ENCODE data around the gene AP3B1.
A peak's percentile ranks its signal among the peaks of the same experiment; 100 is the strongest.

The AP3B1 gene

DNA sequence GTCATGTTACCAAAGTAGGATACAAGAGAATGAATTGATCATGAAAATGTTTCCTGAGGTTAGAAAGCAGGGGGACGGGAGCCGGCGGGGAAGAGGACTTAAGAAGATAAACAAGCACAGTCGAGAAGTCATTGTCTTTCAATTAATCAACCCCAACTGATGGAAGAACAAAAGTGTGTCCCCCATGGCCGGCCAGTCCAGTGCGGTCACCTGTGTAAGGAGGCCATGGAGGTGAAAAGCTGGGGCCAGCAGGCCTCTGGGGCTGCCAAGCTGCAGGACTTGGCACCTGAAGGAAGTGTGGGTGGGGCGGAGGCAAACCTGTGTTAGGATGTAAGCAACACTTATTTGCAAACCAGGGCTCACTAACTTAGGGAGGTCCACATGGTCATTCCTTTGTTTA is 295.1 kb downstream of the AP3B1 start:
- no peak for DNase-seq

DNA sequence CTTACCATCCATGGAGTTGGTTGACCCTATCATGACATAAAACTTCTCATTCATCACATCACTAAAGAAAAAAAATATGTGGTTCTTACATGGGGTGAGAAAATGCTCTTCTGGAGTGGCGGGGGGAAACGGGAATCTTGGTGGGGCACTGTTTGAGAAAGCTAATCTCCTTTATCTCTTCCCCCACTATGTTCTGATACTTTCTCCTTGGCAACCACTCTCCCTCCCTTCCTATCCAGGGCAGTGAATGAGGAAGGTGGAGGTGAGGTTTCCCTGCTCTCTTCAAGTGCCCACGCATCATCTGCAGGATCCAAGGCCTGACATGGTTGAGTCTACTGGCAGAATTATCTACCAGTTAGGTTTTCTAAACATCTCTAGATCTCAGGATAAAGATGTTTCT is 297.6 kb downstream of the AP3B1 start:
- DNase-seq, result no peak

DNA sequence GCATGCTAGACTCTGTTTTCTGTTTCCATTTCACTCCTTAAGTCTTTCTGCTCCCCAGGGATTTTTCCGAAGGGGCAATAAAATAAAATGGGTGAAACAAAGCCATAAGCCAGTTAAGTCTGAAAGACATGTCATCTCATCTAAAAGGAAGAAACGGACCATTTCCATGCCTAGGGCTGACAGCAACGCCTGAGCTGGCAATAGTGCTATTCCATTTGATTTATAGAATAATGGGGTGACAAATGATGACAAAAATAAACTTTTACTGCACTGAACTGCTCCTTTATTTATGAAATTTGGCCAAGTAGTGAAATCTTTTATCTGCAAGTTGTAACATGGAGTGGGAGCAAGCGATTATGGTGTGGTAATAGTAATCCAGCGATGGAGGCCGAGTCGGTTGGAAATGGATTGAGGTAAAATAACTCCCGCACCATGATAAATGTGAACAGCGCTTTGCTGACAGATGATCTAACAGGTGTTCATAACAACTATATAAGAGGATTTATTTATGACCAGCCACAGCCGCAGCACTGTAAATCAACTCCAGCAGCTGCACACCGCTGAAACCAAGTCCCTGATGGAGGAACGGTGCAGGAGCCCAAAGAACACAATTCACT is 298.6 kb downstream of the AP3B1 start:
- no peak for DNase-seq

DNA sequence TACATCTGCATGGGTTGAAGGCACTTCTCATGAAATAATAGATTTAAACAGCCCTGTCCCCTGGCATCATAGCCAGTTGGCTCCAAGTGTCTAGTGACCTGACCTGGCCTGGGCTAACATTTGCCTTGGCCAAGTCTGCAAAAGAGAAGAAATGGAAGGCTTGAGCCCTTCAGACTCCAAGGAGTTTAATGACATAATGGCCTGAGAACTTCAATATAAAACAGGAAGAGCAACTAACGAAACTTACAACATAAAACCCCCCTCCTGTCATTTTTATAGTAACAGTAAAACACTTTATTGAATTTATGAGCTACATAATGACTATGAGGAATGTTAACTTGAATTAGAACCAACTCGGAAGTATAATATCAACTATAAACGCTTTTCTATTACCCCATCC is 299.6 kb downstream of the AP3B1 start:
- no peak for DNase-seq

DNA sequence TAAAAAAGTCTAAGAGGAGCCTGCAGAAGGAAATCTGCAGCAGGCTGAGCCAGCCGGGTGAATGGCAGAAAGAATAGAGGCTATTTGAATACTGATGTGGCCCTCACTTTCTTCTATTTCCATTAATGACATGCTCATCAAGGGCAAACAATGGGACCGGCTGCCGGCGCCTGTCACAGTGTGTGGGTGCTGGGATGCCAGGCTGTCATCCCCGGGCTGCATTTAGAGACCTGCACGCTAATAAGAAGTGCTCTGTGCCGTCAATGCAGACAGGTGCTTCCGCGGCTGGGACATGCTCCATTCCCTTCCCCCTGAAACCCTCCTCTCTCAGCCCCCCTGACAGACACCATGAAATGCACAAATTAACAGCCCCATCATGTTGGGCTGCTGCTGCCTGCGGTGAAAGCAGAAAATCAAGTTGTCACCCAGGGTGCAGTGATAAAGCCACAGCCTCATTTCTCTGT is 300.6 kb downstream of the AP3B1 start:
- no peak for DNase-seq

DNA sequence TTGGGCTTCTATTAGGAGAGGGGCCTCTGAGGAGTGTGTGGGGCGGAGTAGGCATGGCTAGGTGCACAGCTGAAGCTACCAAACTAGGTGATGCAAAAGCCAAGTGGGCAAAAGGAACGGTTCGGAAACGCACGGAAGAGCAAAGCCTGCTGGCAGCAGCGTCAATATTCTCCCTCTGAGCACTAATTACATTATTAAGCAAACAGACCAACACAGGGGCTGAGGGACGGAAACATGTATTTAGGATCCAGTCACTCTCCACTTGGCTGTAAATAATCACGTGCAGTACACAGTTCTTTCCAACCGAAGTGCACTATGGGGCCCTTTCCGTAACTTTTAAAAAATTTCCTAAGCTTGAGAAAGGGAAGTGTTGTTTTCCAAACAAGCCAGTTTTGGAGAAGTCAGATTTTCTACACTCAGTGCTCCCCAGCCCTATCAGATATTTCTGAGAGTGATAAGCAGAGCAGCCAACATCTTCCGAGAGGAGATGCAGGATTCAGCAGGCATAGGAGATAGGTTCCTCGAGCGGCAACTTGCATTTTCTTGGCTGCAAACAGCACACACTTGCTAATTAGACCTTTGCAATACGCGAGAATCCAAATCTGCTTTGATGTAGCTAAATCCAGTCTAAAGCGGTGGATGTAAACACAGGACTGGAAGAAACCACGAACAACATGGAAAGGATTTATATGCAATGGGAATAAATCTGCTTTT is 301.2 kb downstream of the AP3B1 start:
- no peak for DNase-seq

DNA sequence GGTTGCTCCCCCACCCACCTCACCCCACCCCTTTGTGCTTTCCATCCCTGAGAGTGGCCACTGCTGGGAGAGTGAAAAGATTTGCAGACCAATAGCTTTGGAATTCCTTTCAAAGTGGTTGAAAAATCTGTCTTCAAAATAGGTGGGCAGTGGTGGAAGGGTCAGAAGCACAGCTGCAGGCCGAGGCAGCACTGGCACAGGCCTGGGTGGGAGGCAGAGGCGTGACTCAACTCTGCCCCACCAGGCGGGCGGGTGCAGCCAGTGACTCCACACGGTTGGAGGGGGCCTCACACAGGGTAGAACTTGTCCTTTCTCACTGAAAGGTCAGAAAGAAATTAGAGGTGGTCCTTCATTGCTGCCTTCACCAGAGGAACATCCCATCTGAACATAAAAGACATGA is 303.4 kb downstream of the AP3B1 start:
- no peak for DNase-seq

DNA sequence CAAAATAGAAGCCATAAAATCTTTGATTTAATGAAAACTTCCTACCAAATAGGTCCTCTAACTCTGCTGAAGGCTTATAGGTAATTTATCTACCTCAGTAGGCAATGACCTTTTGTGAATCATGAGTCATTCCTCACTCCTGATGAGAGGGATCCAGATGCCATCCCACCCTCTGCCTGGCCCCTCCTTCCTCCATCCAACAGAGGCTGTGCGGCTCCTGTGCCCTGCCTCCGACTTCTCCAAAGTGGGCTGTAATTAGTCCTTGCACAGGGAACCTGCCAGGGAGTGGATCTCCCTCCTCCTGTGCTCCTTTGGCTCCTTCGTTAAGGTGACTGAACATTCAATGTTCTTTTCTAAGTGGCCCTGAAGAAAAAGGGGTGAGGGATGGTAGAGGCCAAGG is 304.5 kb downstream of the AP3B1 start:
- DNase-seq, result no peak

DNA sequence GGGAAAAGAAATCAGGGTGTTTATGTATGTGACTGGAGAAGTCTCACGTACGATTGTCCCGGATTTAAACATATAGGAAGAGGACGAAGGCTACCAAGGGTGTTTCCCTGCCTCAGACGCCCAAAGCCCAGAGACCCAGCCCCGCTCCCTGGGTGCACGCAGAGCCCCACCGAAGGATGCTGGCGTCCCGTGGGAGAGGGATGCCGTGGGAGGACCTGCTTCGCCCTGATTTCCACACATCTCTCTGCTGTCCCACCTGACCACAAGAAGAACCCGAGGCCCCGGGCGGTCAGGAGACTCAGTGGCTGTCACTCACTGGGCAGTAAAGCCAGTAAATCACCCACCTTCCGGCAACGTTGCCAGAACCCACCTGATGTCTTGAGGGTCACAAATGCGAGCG is 306.5 kb downstream of the AP3B1 start:
- DNase-seq, result no peak

DNA sequence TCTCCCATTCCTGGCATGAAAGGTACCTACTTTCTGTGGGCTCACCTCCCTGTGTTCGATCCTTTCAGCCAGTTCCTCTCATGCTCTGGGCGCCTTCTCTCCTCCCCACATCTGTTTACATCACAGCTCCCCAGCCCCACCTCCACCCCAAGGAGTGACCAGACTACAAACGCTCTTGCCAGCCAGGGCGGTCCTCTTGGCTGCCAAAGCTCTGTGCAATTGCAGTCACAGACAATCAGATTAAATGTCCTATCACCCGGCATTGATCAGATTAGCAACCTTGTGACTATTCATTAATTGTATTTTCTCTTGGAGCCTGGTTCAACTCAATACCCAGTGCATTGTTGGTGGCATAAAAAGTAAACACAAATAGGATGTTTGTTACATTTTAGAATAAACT is 307.2 kb downstream of the AP3B1 start:
- no peak for DNase-seq

DNA sequence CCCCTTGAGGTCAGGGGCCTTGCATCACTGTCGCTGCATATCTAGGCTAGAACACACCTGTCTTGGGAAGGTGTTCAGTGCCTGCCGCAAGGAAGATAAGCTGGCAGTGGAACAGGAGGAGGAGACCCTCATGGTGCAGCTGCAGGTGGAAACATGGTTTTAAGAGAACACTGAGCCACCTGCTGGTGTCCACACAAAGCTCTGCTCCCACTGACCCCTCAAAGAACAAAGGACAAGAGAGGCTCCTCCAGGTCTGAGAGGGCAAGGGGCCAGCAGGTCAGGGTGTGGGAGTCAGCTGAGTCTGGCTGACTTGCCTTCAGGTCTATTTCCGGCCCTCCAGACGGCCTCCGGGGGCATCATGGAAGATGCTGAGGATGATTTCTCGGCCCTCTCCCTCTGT is 308.2 kb downstream of the AP3B1 start:
- DNase-seq, result no peak

DNA sequence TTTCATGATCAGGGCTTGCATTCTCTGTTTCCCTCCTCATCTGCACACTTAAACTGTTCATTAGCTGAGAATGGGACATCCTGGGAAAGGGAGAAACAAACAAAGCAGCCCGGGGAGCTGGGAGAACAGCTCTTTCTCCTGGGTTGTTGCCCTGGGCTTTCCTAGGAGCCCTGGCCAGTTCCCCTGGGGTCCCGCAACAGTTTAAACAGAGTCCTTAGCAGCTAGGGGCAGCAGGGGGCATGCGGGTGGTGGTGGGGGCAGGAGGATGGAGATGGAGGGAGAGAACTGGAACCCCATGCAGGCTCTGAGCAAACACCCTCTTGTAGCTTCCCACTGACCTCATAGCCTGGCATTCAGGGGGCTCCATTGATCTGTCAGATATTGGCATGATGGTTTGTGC is 309.3 kb downstream of the AP3B1 start:
- DNase-seq, result no peak

DNA sequence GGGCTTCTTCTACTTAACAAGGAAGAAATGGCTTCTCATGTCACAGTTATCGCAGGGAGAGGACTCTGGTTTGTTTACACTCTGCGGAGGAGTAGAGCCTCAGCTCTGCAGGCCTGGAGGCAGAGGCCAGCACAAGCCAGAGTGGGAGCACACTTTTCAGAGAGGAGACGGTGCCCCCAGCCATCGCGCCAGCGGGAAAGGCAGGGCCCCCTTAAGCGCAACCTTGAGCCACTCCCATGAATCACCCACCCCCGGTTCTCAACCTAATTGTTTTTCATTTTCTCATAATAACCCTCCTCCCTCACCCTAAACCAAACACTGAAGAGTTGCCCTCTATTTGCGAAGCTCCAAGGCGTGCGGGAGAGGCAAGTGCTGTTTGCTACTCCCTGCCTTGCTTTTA is 309.9 kb downstream of the AP3B1 start:
- no peak for DNase-seq

DNA sequence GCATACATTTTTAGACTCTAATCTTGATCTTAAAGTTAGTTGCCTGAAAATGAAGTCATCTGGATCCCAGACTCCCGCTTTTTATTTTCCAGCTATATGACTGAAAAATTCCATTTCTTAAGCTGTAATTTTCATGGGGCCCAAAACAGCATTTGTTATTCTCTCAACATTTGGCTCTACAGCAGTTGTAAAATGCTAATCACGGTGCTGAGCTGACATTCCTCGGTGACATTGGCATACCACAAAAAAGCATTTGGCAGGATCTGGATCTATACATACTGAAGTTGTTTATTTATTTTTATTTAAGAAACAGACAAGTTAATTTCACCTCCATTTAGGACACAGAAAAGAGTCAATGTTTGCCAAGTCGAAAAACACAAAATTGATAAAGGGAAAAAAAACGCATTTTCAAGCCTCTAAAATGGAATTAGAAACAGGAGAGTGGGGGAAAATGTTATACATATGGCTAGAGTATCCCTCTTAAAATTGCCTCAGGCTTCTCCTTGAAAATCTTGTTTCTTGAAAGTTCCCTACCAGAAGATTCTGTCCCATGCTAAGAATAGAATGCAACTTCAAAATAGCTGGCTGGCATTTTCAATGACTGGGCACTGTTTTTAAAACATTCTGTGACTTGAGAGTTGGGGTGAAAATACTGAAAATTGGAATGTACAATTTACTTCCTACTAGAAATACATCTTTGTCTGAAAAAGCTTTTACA is 310.9 kb downstream of the AP3B1 start:
- no peak for DNase-seq

DNA sequence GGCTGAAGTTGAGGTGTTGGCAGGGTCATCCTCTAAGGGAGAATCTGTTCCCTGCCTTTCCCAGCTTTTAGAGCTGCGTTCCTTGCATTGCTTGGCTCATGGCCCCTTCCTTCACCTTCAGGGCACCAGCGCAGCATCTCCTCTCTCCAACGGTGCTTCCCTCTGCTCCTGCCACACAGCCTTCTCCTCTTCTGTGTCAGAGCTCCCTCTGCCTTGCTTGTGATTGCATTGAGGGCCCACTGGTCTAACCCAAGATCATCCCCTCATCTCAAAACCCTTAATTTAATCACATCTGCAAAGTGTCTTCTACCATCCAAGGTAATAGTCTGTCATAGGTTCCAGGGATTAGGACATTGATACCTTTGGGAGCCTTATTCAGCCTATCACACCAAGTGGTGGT is 312.7 kb downstream of the AP3B1 start:
- no peak for DNase-seq

DNA sequence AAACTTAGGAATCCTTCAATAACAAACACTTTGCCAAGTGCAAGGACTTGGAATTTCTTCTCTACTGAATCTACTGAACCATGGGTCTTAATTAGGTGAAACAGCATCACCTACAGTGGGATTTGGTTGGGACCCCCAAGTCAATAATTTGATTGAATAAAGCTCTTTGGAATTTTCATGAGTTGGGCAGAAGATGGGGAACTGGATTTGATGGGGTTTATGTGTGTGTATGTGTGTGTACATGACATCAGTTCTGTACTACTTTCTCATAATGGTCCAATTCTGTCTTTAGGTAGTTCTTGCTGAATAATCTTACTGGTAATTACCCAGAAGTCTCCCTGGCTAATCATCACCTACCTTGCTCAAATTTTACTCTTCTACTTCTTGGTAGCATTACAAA is 319.9 kb downstream of the AP3B1 start:
- DNase-seq, result no peak

DNA sequence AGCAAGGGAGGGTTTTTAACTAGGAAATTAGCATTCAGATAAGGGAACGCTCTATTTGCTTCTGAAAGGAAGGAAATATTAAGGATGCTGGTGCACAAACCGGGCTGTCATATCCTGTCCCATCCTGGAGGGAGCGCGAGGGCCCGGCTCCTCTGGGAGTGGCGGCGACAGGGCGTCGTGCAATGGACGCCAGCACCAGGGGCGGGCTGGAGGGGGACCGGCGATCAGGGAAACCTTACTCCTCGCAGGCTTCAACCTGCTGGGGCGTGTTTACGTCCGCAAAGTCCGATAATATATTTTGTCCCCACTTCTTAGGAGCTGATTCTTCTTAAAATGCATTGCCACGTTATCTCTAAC is 321.3 kb downstream of the AP3B1 start:
- DNase-seq, result no peak

DNA sequence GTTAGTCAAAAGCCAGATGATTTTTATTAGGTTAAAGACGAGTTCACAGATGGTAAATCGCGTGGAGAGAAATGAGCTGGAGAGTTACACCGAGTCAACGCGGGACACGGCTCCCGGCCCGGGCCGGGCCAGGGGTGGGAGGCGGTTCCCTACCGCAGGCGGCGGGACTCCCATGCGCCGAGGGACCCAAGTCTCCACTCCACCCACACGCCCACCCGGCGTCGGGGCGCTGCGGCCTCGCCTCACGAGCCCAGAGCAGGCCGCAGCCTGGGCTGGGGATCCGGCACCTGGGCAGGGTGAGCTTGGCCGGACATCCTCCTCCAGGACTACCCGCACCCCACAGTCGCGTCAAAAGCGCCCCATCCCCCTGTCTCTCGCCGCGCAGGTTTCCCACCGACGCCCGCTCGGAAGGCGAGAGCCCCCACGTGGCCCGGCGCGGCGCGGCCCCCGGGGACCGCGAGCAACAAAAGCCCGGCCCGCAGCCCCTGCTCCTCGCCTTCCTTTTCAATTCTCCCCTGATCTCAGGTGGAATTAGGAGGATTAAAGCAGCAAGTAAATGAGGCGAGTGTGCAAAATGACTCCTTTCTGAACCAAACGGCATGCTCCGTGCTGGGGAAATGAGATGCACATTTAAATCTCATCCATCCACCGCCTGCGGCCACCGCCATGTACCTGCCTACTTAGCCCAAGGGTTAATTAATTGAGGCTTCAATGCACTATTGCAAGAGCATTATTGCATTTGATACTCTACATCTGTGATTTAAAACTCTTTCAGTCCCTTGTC is 321.8 kb downstream of the AP3B1 start:
- DNase-seq, result no peak

DNA sequence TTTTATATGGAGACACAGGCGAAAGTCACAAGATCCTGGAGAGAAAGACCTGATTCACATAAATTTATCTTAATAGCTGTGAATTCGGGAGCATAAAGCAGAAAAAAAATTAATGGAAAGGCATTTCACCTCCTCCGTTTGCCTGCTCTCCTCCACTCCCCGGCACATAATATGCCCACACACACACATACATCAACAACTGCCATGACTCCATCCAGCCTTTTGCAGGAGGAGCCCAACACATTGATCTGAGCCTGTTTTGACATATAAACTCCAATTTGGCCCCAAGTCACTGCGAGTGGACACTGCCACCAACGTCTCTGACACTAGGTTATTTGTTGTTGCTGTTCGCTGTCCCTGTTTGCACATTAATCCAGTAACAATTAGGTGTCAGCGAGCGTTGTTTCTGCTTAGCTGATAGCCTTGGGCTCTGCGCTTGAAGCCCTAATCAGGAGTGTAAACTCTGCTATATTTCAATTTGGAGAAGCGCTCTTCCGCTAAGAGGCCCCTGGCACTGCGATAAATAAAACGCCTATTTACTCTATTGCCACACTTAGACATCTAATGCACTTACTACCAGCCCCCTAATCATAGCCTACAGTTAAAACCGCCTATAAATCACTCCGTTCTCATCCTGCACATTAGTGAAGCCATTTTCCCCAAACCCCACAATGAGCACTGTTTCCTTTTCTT is 322.6 kb downstream of the AP3B1 start:
- DNase-seq, result no peak

DNA sequence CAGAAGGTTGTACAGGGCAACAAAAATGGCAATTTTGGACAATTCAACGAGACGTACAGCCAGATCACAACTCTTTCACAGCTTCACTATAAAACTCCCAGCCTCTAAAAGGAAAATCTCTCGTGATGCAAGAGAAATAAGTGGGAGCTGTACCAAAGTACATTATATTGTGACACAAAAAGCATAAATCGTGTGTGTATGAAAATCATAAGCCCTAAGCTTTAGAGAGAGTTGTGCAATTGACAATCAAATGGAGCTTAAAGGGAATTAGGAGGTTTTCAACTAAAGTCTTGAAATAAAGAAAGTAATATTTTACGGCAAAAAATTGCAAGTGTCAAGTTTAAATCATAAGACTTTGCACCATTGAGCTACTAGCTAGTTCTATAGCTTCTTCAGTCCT is 323.6 kb downstream of the AP3B1 start:
- DNase-seq, result no peak

DNA sequence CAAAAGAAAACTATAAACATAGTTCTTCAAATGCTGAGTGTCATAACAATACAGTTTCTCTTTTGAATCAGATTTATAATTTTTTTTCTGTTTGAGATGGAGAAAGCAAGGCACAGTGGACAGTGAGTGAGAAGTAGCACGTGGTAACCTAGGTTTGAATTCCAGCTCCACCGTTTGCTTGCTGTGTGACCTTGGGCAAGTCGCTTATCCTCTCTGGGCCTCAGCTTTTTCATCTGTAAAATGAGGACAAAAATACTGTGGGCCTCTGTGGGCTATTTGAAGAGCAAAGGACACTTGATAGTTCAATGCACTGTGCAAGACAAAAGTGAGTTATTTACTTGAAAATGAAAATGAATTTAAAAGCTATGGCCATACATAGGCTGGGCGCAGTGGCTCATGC is 330.7 kb downstream of the AP3B1 start:
- no peak for DNase-seq

DNA sequence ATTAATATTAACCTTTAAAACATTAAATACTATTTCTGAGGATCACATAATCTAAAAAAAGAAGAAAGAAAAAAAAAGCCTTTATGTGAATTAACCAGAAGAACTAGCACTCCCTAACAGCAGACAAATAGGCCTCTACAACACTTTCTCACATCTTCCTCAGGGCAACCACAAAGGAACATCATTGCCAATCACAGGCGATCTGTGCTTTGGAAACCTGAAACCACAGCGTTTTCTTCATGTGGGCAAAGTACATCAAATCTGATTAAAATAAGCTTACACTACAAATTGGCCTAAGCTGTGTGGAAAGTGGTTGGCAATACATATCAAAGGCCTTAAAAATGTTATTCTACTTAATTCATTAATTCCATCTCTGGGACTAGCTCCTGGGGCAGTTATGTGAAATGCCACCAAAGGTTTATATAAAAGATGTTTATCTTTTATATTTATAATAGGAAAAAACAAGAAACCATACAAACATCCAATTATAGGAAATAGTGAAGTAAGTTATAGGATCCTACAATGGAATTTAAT is 333.6 kb downstream of the AP3B1 start:
- DNase-seq, result no peak

DNA sequence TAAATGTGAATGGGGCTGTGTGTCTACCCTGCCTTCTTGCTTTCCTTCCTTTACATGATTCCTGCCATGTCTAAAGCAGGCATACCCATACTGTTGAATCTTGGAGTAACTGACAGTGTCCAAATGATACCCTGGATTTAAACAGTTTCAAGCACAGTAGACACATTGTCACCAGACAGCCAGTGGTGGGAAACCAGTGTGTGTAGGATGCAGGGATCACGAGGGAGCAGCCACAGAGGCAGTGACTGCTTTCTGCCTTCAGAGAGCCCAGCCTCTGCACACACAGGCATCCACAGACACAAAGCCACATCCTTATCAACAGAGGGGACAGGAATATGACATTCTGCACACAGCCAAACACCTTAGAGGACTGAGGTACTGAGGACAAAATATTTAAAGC is 334.2 kb downstream of the AP3B1 start:
- DNase-seq, result peak; percentile 19
